Stimulated activated effector memory CD8-positive, alpha-beta T cell treated with anti-CD3 and anti-CD28 coated beads, Interleukin-12 subunit alpha, Interleukin-12 subunit beta, amount 100 ng/mL, for 72 hours (primary cell): ENCODE data around the gene MTARC2.

Experiments
- ATAC-seq: fragments of 150-1000 bp; cut with Tn5 transposase; 2 replicates; pipeline ENCODE4 v1.10.0; 2021
- DNase-seq, 2 donors: peaks; one replicate each; pipeline ENCODE4 v3.0.0; 2021 to 2022; ENCODE audit warnings: low spot score in 2 of 2
- H3K27ac Mint-ChIP-seq: one replicate; pipeline ENCODE4 v1.8.0; 2022; ENCODE audit warnings: mild to moderate bottlenecking, mixed read lengths
- H3K36me3 Mint-ChIP-seq: one replicate; pipeline ENCODE4 v1.8.0; 2022; ENCODE audit warnings: mild to moderate bottlenecking, mixed read lengths
- H3K4me1 Mint-ChIP-seq: one replicate; pipeline ENCODE4 v1.8.0; 2022; ENCODE audit warnings: mixed read lengths
- H3K4me3 Mint-ChIP-seq: one replicate; pipeline ENCODE4 v1.8.0; 2022; ENCODE audit warnings: mild to moderate bottlenecking, mixed read lengths
- H3K9me3 Mint-ChIP-seq: one replicate; pipeline ENCODE4 v1.8.0; 2022; ENCODE audit warnings: mixed read lengths

The MTARC2 gene

GRCh38 chr1:220796530-220796929, 48.4 kb downstream of the MTARC2 start:
- no peak for DNase-seq
- no peaks in the 10 kb centered on the region for H3K9me3 Mint-ChIP-seq
- no peaks in the 10 kb centered on the region for H3K36me3 Mint-ChIP-seq
- no peak overlapping the region for H3K27ac Mint-ChIP-seq
- no peak overlapping the region for H3K4me3 Mint-ChIP-seq
- no peaks in the 10 kb centered on the region for H3K4me1 Mint-ChIP-seq
- no peak for ATAC-seq

- no peak for ATAC-seq
- H3K27ac Mint-ChIP-seq = no peak overlapping the region
- no peak overlapping the region for H3K4me3 Mint-ChIP-seq
- H3K9me3 Mint-ChIP-seq = no peaks in the 10 kb centered on the region
- no peak for DNase-seq
- H3K4me1 Mint-ChIP-seq = no peaks in the 10 kb centered on the region
- H3K36me3 Mint-ChIP-seq = no peaks in the 10 kb centered on the region
Observed at GRCh38 chr1:220797044-220797443, 48.9 kb downstream of the MTARC2 start.

- H3K9me3 Mint-ChIP-seq = no peaks in the 10 kb centered on the region
- no peak for ATAC-seq
- no peak overlapping the region for H3K27ac Mint-ChIP-seq
- H3K36me3 Mint-ChIP-seq = no peaks in the 10 kb centered on the region
- no peak for DNase-seq
- H3K4me3 Mint-ChIP-seq = no peak overlapping the region
- no peaks in the 10 kb centered on the region for H3K4me1 Mint-ChIP-seq
Observed at GRCh38 chr1:220797553-220797952, 49.4 kb downstream of the MTARC2 start.

- no peak for DNase-seq
- H3K27ac Mint-ChIP-seq = no peak overlapping the region
- no peaks in the 10 kb centered on the region for H3K4me1 Mint-ChIP-seq
- no peak overlapping the region for H3K4me3 Mint-ChIP-seq
- ATAC-seq = no peak
- no peaks in the 10 kb centered on the region for H3K36me3 Mint-ChIP-seq
- no peaks in the 10 kb centered on the region for H3K9me3 Mint-ChIP-seq
Observed at GRCh38 chr1:220798338-220798737, 50.2 kb downstream of the MTARC2 start.

- Mint-ChIP-seq H3K4me1 (no peaks in the 10 kb centered on the region), H3K4me3 (no peak overlapping the region), H3K27ac (no peak overlapping the region), H3K36me3 (no peaks in the 10 kb centered on the region), H3K9me3 (no peaks in the 10 kb centered on the region)
- ATAC-seq = no peak
- DNase-seq = no peak
Observed at GRCh38 chr1:220800262-220800661, 52.1 kb downstream of the MTARC2 start.

- Mint-ChIP-seq H3K4me1 (no peaks in the 10 kb centered on the region), H3K36me3 (no peaks in the 10 kb centered on the region), H3K4me3 (no peak overlapping the region), H3K27ac (no peak overlapping the region), H3K9me3 (no peaks in the 10 kb centered on the region)
- no peak for ATAC-seq
- no peak for DNase-seq
Observed at GRCh38 chr1:220803401-220804201, 55.5 kb downstream of the MTARC2 start.

GRCh38 chr1:220804202-220804586, 56.1 kb downstream of the MTARC2 start:
- Mint-ChIP-seq H3K27ac (no peak overlapping the region), H3K36me3 (no peaks in the 10 kb centered on the region), H3K4me1 (no peaks in the 10 kb centered on the region), H3K4me3 (no peak overlapping the region), H3K9me3 (no peaks in the 10 kb centered on the region)
- no peak for DNase-seq
- ATAC-seq = no peak

GRCh38 chr1:220806408-220806807, 58.3 kb downstream of the MTARC2 start:
- Mint-ChIP-seq H3K9me3 (no peaks in the 10 kb centered on the region), H3K27ac (no peak overlapping the region), H3K36me3 (no peaks in the 10 kb centered on the region), H3K4me3 (no peak overlapping the region), H3K4me1 (no peaks in the 10 kb centered on the region)
- ATAC-seq (peak; percentile 5), DNase-seq (no peak)

GRCh38 chr1:220807726-220808125, 59.6 kb downstream of the MTARC2 start:
- Mint-ChIP-seq H3K4me1 (no peaks in the 10 kb centered on the region), H3K4me3 (no peak overlapping the region), H3K9me3 (no peaks in the 10 kb centered on the region)

GRCh38 chr1:220808345-220809186, 60.4 kb downstream of the MTARC2 start:
- DNase-seq = no peak
- Mint-ChIP-seq H3K27ac (no peak overlapping the region), H3K4me1 (no peaks in the 10 kb centered on the region)

More at GRCh38 chr1:220807726-220808125, 59.6 kb downstream of the MTARC2 start:
- no peak overlapping the region for H3K27ac Mint-ChIP-seq
- ATAC-seq (no peak), DNase-seq (no peak)
- no peaks in the 10 kb centered on the region for H3K36me3 Mint-ChIP-seq

GRCh38 chr1:220809187-220809550, 61.0 kb downstream of the MTARC2 start:
- no peak overlapping the region for H3K27ac Mint-ChIP-seq
- no peak overlapping the region for H3K4me3 Mint-ChIP-seq
- ATAC-seq (no peak), DNase-seq (no peak)
- no peaks in the 10 kb centered on the region for H3K4me1 Mint-ChIP-seq
- H3K36me3 Mint-ChIP-seq = no peaks in the 10 kb centered on the region
- H3K9me3 Mint-ChIP-seq = no peaks in the 10 kb centered on the region

More at GRCh38 chr1:220808345-220809186, 60.4 kb downstream of the MTARC2 start:
- Mint-ChIP-seq H3K36me3 (no peaks in the 10 kb centered on the region), H3K4me3 (no peak overlapping the region), H3K9me3 (no peaks in the 10 kb centered on the region)
- ATAC-seq = no peak

GRCh38 chr1:220809704-220810103, 61.6 kb downstream of the MTARC2 start:
- Mint-ChIP-seq H3K4me3 (no peak overlapping the region), H3K27ac (no peak overlapping the region), H3K9me3 (no peaks in the 10 kb centered on the region), H3K36me3 (no peaks in the 10 kb centered on the region), H3K4me1 (no peaks in the 10 kb centered on the region)
- no peak for DNase-seq
- ATAC-seq = no peak

GRCh38 chr1:220810179-220810653, 62.1 kb downstream of the MTARC2 start:
- peak overlapping the region; percentile 14 for H3K4me3 Mint-ChIP-seq
- ATAC-seq = peak; percentile 72
- H3K27ac Mint-ChIP-seq = no peak overlapping the region
- H3K9me3 Mint-ChIP-seq = no peaks in the 10 kb centered on the region
- DNase-seq = peak; percentile 32 to 73
- no peaks in the 10 kb centered on the region for H3K36me3 Mint-ChIP-seq
- H3K4me1 Mint-ChIP-seq = no peaks in the 10 kb centered on the region

- ATAC-seq (no peak), DNase-seq (no peak)
- H3K36me3 Mint-ChIP-seq = no peaks in the 10 kb centered on the region
- no peaks in the 10 kb centered on the region for H3K4me1 Mint-ChIP-seq
- no peak overlapping the region for H3K27ac Mint-ChIP-seq
- no peaks in the 10 kb centered on the region for H3K9me3 Mint-ChIP-seq
- no peak overlapping the region for H3K4me3 Mint-ChIP-seq
Observed at GRCh38 chr1:220810963-220811362, 62.8 kb downstream of the MTARC2 start.

GRCh38 chr1:220811695-220812094, 63.6 kb downstream of the MTARC2 start:
- Mint-ChIP-seq H3K27ac (no peak overlapping the region), H3K4me3 (no peak overlapping the region), H3K4me1 (no peaks in the 10 kb centered on the region), H3K36me3 (no peaks in the 10 kb centered on the region), H3K9me3 (no peaks in the 10 kb centered on the region)
- no peak for DNase-seq
- ATAC-seq = no peak

- Mint-ChIP-seq H3K36me3 (no peaks in the 10 kb centered on the region), H3K4me3 (no peak overlapping the region), H3K9me3 (no peaks in the 10 kb centered on the region), H3K4me1 (no peaks in the 10 kb centered on the region), H3K27ac (no peak overlapping the region)
- DNase-seq (no peak), ATAC-seq (no peak)
Observed at GRCh38 chr1:220812308-220812707, 64.2 kb downstream of the MTARC2 start.
